H9 (cell line): Measurements from ENCODE around the gene CXXC5. TPM values are rescaled to one million over a fixed set of nuclear protein-coding genes. Genes with fewer than 3 reads are reported as not detected.

Experiments used
- DNase-seq: peaks from one replicate; pipeline ENCODE4 v3.0.0-alpha.2; 2017
- H2AFZ ChIP-seq: one replicate; pipeline ENCODE4 v1.6.1; 2013; ENCODE audit warnings: mild to moderate bottlenecking, low read length, control low read depth, moderate library complexity
- H2AK5ac ChIP-seq: 2 replicates; pipeline ENCODE4 v1.6.1; 2013; ENCODE audit warnings: low read length, control low read depth, mixed read lengths; ENCODE audit not compliant: insufficient read length
- H2BK120ac ChIP-seq: one replicate; pipeline ENCODE4 v1.6.1; 2013; ENCODE audit warnings: low read depth, mild to moderate bottlenecking, low read length, control low read depth, inconsistent platforms; ENCODE audit not compliant: poor library complexity, severe bottlenecking
- H2BK12ac ChIP-seq: 2 replicates; pipeline ENCODE4 v1.6.1; 2013; ENCODE audit warnings: low read length, control low read depth, mixed read lengths, low read depth; ENCODE audit not compliant: insufficient read length
- H2BK15ac ChIP-seq: 2 replicates; pipeline ENCODE4 v1.6.1; 2013; ENCODE audit warnings: low read depth, low read length, control low read depth
- H2BK20ac ChIP-seq: one replicate; pipeline ENCODE4 v1.6.1; 2013; ENCODE audit warnings: low read depth, mild to moderate bottlenecking, low read length, control low read depth, inconsistent platforms; ENCODE audit not compliant: poor library complexity, severe bottlenecking
- H2BK5ac ChIP-seq: 2 replicates; pipeline ENCODE4 v1.6.1; 2013; ENCODE audit warnings: low read length, control low read depth, mixed read lengths; ENCODE audit not compliant: insufficient read length
- H3K14ac ChIP-seq: 2 replicates; pipeline ENCODE4 v1.6.1; 2013; ENCODE audit warnings: low read length, control low read depth; ENCODE audit not compliant: insufficient read depth
- H3K18ac ChIP-seq: 2 replicates; pipeline ENCODE4 v1.6.1; 2013; ENCODE audit warnings: low read depth, mild to moderate bottlenecking, mixed read lengths, low read length, control low read depth; ENCODE audit not compliant: insufficient read length
- H3K23ac ChIP-seq: 2 replicates; pipeline ENCODE4 v1.6.1; 2013; ENCODE audit warnings: low read length, control low read depth, mixed read lengths, low read depth; ENCODE audit not compliant: insufficient read length
- H3K23me2 ChIP-seq: 2 replicates; pipeline ENCODE4 v1.6.1; 2013; ENCODE audit warnings: low read depth, mild to moderate bottlenecking, mixed read lengths, low read length, control low read depth; ENCODE audit not compliant: insufficient read length, poor library complexity, severe bottlenecking
- H3K27ac ChIP-seq: 2 replicates; pipeline ENCODE4 v1.5.1; 2013; ENCODE audit warnings: low read length, control low read depth, mixed read lengths, low read depth; ENCODE audit not compliant: insufficient read length
- H3K27me3 ChIP-seq: 2 replicates; pipeline ENCODE4 v1.6.1; 2013; ENCODE audit warnings: low read length, control low read depth, inconsistent platforms; ENCODE audit not compliant: insufficient read depth
- H3K4ac ChIP-seq: 2 replicates; pipeline ENCODE4 v1.6.1; 2013; ENCODE audit warnings: low read depth, mild to moderate bottlenecking, control low read depth, inconsistent platforms, low read length, moderate library complexity
- H3K4me1 ChIP-seq: 2 replicates; pipeline ENCODE4 v1.6.1; 2013; ENCODE audit warnings: low read length, control low read depth, inconsistent platforms; ENCODE audit not compliant: insufficient read depth
- H3K4me2 ChIP-seq: 2 replicates; pipeline ENCODE4 v1.6.1; 2013; ENCODE audit warnings: low read length, control low read depth, mixed read lengths; ENCODE audit not compliant: insufficient read length, insufficient read depth
- H3K56ac ChIP-seq: 2 replicates; pipeline ENCODE4 v1.6.1; 2013; ENCODE audit warnings: low read depth, mild to moderate bottlenecking, mixed read lengths, low read length, control low read depth; ENCODE audit not compliant: insufficient read length
- H3K79me1 ChIP-seq: 2 replicates; pipeline ENCODE4 v1.6.1; 2013; ENCODE audit warnings: low read depth, mild to moderate bottlenecking, moderate library complexity, low read length, control low read depth, inconsistent platforms; ENCODE audit not compliant: insufficient read depth, poor library complexity, severe bottlenecking
- H3K79me2 ChIP-seq: 2 replicates; pipeline ENCODE4 v1.6.1; 2013; ENCODE audit warnings: low read length, control low read depth, inconsistent platforms; ENCODE audit not compliant: insufficient read depth
- H3K9ac ChIP-seq: 2 replicates; pipeline ENCODE4 v1.6.1; 2013; ENCODE audit warnings: low read length, control low read depth, mixed read lengths; ENCODE audit not compliant: insufficient read length; ENCODE audit errors: extremely low read depth
- H3K9me3 ChIP-seq: one replicate; pipeline ENCODE4 v1.6.1; 2013; ENCODE audit warnings: low read depth, low read length, inconsistent platforms; ENCODE audit not compliant: control insufficient read depth
- H3T11ph ChIP-seq: one replicate; pipeline ENCODE4 v1.6.1; 2013; ENCODE audit warnings: mild to moderate bottlenecking, low read length, control low read depth, inconsistent platforms
- H4K20me1 ChIP-seq: one replicate; pipeline ENCODE4 v1.6.1; 2013; ENCODE audit not compliant: control insufficient read depth, insufficient read length, insufficient read depth
- H4K5ac ChIP-seq: 2 replicates; pipeline ENCODE4 v1.6.1; 2013; ENCODE audit warnings: low read depth, mild to moderate bottlenecking, mixed read lengths, low read length, control low read depth; ENCODE audit not compliant: insufficient read length
- H4K8ac ChIP-seq: replicated peaks from 2 replicates; pipeline ENCODE4 v1.6.1; 2013; ENCODE audit warnings: low read length, control low read depth, mixed read lengths, low read depth; ENCODE audit not compliant: insufficient read length
- H4K91ac ChIP-seq: 2 replicates; pipeline ENCODE4 v1.6.1; 2013; ENCODE audit warnings: low read depth, mild to moderate bottlenecking, moderate library complexity, mixed read lengths, low read length, control low read depth; ENCODE audit not compliant: insufficient read length
- H3K27ac Mint-ChIP-seq, 3 experiments: 2 replicates in 2 of 3; 3 replicates in 1 of 3; pipeline ENCODE4 v1.8.0; 2020 to 2021; ENCODE audit warnings: mixed read lengths in 3 of 3, mild to moderate bottlenecking in 1 of 3, moderate library complexity in 1 of 3
- H3K27me3 Mint-ChIP-seq: 2 replicates; pipeline ENCODE4 v1.8.0; 2021; ENCODE audit warnings: low read depth, mild to moderate bottlenecking, moderate library complexity, mixed read lengths
- H3K36me3 Mint-ChIP-seq, 3 experiments: 2 replicates in 2 of 3; 3 replicates in 1 of 3; pipeline ENCODE4 v1.8.0; 2020 to 2021; ENCODE audit warnings: low read depth in 3 of 3, mixed read lengths in 3 of 3; ENCODE audit not compliant: insufficient read depth in 1 of 3
- H3K4me1 Mint-ChIP-seq, 2 experiments: 2 replicates each; pipeline ENCODE4 v1.8.0; 2020; ENCODE audit warnings: mixed read lengths in 2 of 2
- H3K4me3 Mint-ChIP-seq, 2 experiments: 2 replicates in 1 of 2; 3 replicates in 1 of 2; pipeline ENCODE4 v1.8.0; 2020 to 2021; ENCODE audit warnings: mild to moderate bottlenecking in 2 of 2, mixed read lengths in 2 of 2, moderate library complexity in 1 of 2
- H3K9me3 Mint-ChIP-seq, 2 experiments: 2 replicates in 1 of 2; 3 replicates in 1 of 2; pipeline ENCODE4 v1.8.0; 2020; ENCODE audit warnings: mild to moderate bottlenecking in 2 of 2, mixed read lengths in 2 of 2, moderate library complexity in 1 of 2
- WGBS: extraction: QIAGEN DNeasy Blood & Tissue Kit; methylation state at CpG from one replicate; pipeline ENCODE4 v1.1.7; 2013; ENCODE audit warnings: missing lambda C conversion rate, low lambda C conversion rate, mixed read lengths; ENCODE audit not compliant: insufficient read length; ENCODE audit errors: extremely low coverage; 5-methylcytosine and 5-hydroxymethylcytosine counted together
- total RNA-seq: library from RNA; stranded (reverse); gene quantifications from 2 replicates; pipeline ENCODE4 v1.2.1, GENCODE V29; 2021
- TF ChIP-seq, protein P1 (sequence below): fragments of 200-600 bp; sonication (generic); conservative IDR thresholded peaks from 3 replicates; pipeline ENCODE4 v1.8.0; 2021; ENCODE audit warnings: antibody characterized with exemption, mild to moderate bottlenecking

CXXC5 gene
- total RNA-seq, 1 experiment from 2014 or later, result 105 TPM

- no peak overlapping the region for H3K27ac ChIP-seq
- H3K4me3 Mint-ChIP-seq, result peak overlapping the region in 1 of 2 experiments; percentile 10; a peak in 1 of 5 replicates
- H3K27me3 ChIP-seq, result no peaks in the 10 kb centered on the region
- H3K4me1 Mint-ChIP-seq, result peaks cover 27 to 41% of the 10 kb centered on the region in 2 experiments
- H2BK20ac ChIP-seq, result no peak overlapping the region
- no peaks in the 10 kb centered on the region for H3K79me1 ChIP-seq
- H3K18ac ChIP-seq, result no peak overlapping the region
- no peaks in the 10 kb centered on the region for H3K4me1 ChIP-seq
- TF ChIP-seq, protein P1, sequence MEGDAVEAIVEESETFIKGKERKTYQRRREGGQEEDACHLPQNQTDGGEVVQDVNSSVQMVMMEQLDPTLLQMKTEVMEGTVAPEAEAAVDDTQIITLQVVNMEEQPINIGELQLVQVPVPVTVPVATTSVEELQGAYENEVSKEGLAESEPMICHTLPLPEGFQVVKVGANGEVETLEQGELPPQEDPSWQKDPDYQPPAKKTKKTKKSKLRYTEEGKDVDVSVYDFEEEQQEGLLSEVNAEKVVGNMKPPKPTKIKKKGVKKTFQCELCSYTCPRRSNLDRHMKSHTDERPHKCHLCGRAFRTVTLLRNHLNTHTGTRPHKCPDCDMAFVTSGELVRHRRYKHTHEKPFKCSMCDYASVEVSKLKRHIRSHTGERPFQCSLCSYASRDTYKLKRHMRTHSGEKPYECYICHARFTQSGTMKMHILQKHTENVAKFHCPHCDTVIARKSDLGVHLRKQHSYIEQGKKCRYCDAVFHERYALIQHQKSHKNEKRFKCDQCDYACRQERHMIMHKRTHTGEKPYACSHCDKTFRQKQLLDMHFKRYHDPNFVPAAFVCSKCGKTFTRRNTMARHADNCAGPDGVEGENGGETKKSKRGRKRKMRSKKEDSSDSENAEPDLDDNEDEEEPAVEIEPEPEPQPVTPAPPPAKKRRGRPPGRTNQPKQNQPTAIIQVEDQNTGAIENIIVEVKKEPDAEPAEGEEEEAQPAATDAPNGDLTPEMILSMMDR, result no peak
- H3K9me3 ChIP-seq, result no peaks in the 10 kb centered on the region
- H3K9me3 Mint-ChIP-seq, result no peaks in the 10 kb centered on the region
- H3K56ac ChIP-seq, result no peak overlapping the region
- no peak overlapping the region for H4K5ac ChIP-seq
- no peak overlapping the region for H2BK120ac ChIP-seq
- no peak overlapping the region for H2BK5ac ChIP-seq
- H3K27ac Mint-ChIP-seq, result peak overlapping the region; percentile 67 to 94 (median 70); a peak in 5 of 7 replicates
- no peak overlapping the region for H4K8ac ChIP-seq
- no peak overlapping the region for H2BK15ac ChIP-seq
- no peak overlapping the region for H2BK12ac ChIP-seq
- no peak overlapping the region for H3K4me2 ChIP-seq
- H3K23me2 ChIP-seq, result no peaks in the 10 kb centered on the region
- H4K20me1 ChIP-seq, result no peaks in the 10 kb centered on the region
- no peak overlapping the region for H4K91ac ChIP-seq
- no peak overlapping the region for H3K9ac ChIP-seq
- no peak overlapping the region for H3K14ac ChIP-seq
- H3K36me3 Mint-ChIP-seq, result peaks cover 17 to 35% (median 30%) of the 10 kb centered on the region in 3 experiments; a peak in 6 of 7 replicates
- peaks cover 13% of the 10 kb centered on the region; the same call in 1 of the 2 replicates for H3K79me2 ChIP-seq
- H3T11ph ChIP-seq, result no peak overlapping the region
- no peak overlapping the region for H2AFZ ChIP-seq
- WGBS, result no CpG with 5 or more reads among the region's 22 CpGs
- DNase-seq, result no peak
- H3K27me3 Mint-ChIP-seq, result no peaks in the 10 kb centered on the region; the same call in 1 of the 2 replicates
- H3K23ac ChIP-seq, result no peak overlapping the region
- H2AK5ac ChIP-seq, result no peak overlapping the region
- no peak overlapping the region for H3K4ac ChIP-seq
Measured at GRCh38 chr5:139677736-139678613, 29.8 kb downstream of the CXXC5 start.
